H1 (cell line): ENCODE measurements around the gene MMP25. TPM values are rescaled to one million over a fixed set of nuclear protein-coding genes. Genes with fewer than 3 reads are reported as not detected.
A peak's percentile ranks its signal among the peaks of the same experiment; 100 is the strongest.

Experiments
- CTCF ChIA-PET: fragments of 300-600 bp; sonication (Branson Sonifier 250); formaldehyde crosslinking; loops from one replicate; lab custom pipeline; 2021; ENCODE audit not compliant: partially characterized antibody; lab: Charles Lee
- POLR2A ChIA-PET: fragments of 300-600 bp; sonication (Branson Sonifier 250); formaldehyde crosslinking; loops from one replicate; lab custom pipeline; 2021; ENCODE audit warnings: inconsistent platforms; ENCODE audit not compliant: partially characterized antibody; lab: Charles Lee
- DNase-seq, 2 experiments: peaks; one replicate each; pipeline versions ENCODE4 v3.0.0 to v3.0.0-alpha.2; 2010 to 2022; ENCODE audit warnings: low spot score in 2 of 2, low read depth in 1 of 2, mixed read lengths in 1 of 2
- FAIRE-seq: peaks from 2 replicates; lab custom pipeline; 2011; peaks lifted over from hg19 to GRCh38; lab: Jason Lieb, UNC
- H2AFZ ChIP-seq: 2 replicates; pipeline ENCODE4 v1.8.1; 2012; ENCODE audit warnings: low read length, inconsistent platforms
- H2AK5ac ChIP-seq: 2 replicates; pipeline ENCODE4 v1.6.1; 2013; ENCODE audit warnings: low read depth, low read length
- H2BK120ac ChIP-seq: replicated peaks from 2 replicates; pipeline ENCODE3; 2013; ENCODE audit warnings: low read depth, low read length, inconsistent platforms
- H2BK12ac ChIP-seq: 2 replicates; pipeline ENCODE4 v1.6.1; 2013; ENCODE audit warnings: low read depth, low read length
- H2BK15ac ChIP-seq: 2 replicates; pipeline ENCODE4 v1.6.1; 2013; ENCODE audit warnings: low read length
- H2BK20ac ChIP-seq: 2 replicates; pipeline ENCODE4 v1.6.1; 2013; ENCODE audit warnings: low read length
- H2BK5ac ChIP-seq: 2 replicates; pipeline ENCODE4 v1.6.1; 2013; ENCODE audit warnings: low read depth, low read length
- H3K14ac ChIP-seq: 2 replicates; pipeline ENCODE4 v1.6.1; 2013; ENCODE audit warnings: inconsistent platforms; ENCODE audit not compliant: insufficient read length
- H3K18ac ChIP-seq: 2 replicates; pipeline ENCODE4 v1.6.1; 2013; ENCODE audit warnings: low read length; ENCODE audit errors: extremely low read depth
- H3K23ac ChIP-seq: 2 replicates; pipeline ENCODE4 v1.6.1; 2013; ENCODE audit warnings: inconsistent platforms; ENCODE audit not compliant: insufficient read length
- H3K23me2 ChIP-seq: 2 replicates; pipeline ENCODE4 v1.6.1; 2013; ENCODE audit warnings: low read depth, low read length
- H3K27ac ChIP-seq: 2 replicates; pipeline ENCODE4 v1.6.1; 2011; ENCODE audit warnings: low read depth, low read length, inconsistent platforms
- H3K27me3 ChIP-seq, 4 experiments: replicated peaks in 1 of 4; 1 replicate in 1 of 4; 2 replicates in 3 of 4; pipeline versions ENCODE4 v1.6.1 to v1.8.1; 2011 to 2013; ENCODE audit warnings: low read length in 3 of 4, mild to moderate bottlenecking in 3 of 4, inconsistent platforms in 2 of 4, mixed read lengths in 2 of 4, moderate library complexity in 1 of 4; ENCODE audit not compliant: control insufficient read depth in 3 of 4, insufficient read depth in 3 of 4; ENCODE audit errors: extremely low read depth in 1 of 4
- H3K36me3 ChIP-seq, 4 experiments: 2 replicates each; pipeline versions ENCODE4 v1.6.1 to v1.8.1; 2011 to 2013; ENCODE audit warnings: mild to moderate bottlenecking in 4 of 4, low read length in 3 of 4, moderate library complexity in 2 of 4, control low read depth in 1 of 4, inconsistent platforms in 1 of 4; ENCODE audit not compliant: insufficient read depth in 4 of 4, control insufficient read depth in 2 of 4
- H3K4ac ChIP-seq: replicated peaks from 2 replicates; pipeline ENCODE3; 2013; ENCODE audit warnings: low read length, low read depth, mixed read lengths, inconsistent platforms; ENCODE audit not compliant: insufficient read length
- H3K4me1 ChIP-seq, 4 experiments: replicated peaks in 1 of 4; 1 replicate in 1 of 4; 2 replicates in 3 of 4; pipeline versions ENCODE4 v1.6.1 to v1.8.1; 2011 to 2013; ENCODE audit warnings: low read length in 3 of 4, inconsistent platforms in 2 of 4, mixed read lengths in 1 of 4; ENCODE audit not compliant: insufficient read depth in 4 of 4, control insufficient read depth in 3 of 4
- H3K4me2 ChIP-seq, 2 experiments: 2 replicates each; pipeline versions ENCODE4 v1.6.1 to v1.8.1; 2011 to 2013; ENCODE audit warnings: low read depth in 2 of 2, low read length in 2 of 2, control low read depth in 1 of 2, inconsistent platforms in 1 of 2, mild to moderate bottlenecking in 1 of 2; ENCODE audit not compliant: insufficient read depth in 1 of 2
- H3K4me3 ChIP-seq, 4 experiments: fragments of 200-600, 300-600 bp in 1 of 4; sonication (generic), shearing (Covaris generic), sonication (Bioruptor Twin) in 1 of 4; 2 replicates each; pipeline versions ENCODE4 v1.5.1 to v1.8.1; 2011 to 2016; ENCODE audit warnings: low read length in 4 of 4, low read depth in 3 of 4, control low read depth in 2 of 4, inconsistent platforms in 2 of 4, mild to moderate bottlenecking in 2 of 4, mixed read lengths in 1 of 4, moderate library complexity in 1 of 4; ENCODE audit not compliant: insufficient read depth in 2 of 4; ENCODE audit errors: extremely low read depth in 1 of 4
- H3K56ac ChIP-seq: replicated peaks from 2 replicates; pipeline ENCODE3; 2013; ENCODE audit warnings: low read depth, mild to moderate bottlenecking, mixed read lengths, low read length, inconsistent platforms; ENCODE audit not compliant: insufficient read length
- H3K79me1 ChIP-seq: 2 replicates; pipeline ENCODE4 v1.6.1; 2013; ENCODE audit warnings: low read depth, low read length, control low read depth
- H3K79me2 ChIP-seq, 2 experiments: 2 replicates each; pipeline versions ENCODE4 v1.6.1 to v1.8.1; 2012 to 2013; ENCODE audit warnings: low read length in 2 of 2, mild to moderate bottlenecking in 2 of 2, inconsistent platforms in 1 of 2; ENCODE audit not compliant: insufficient read depth in 2 of 2, control insufficient read depth in 1 of 2
- H3K9ac ChIP-seq, 4 experiments: replicated peaks in 1 of 4; 1 replicate in 1 of 4; 2 replicates in 3 of 4; pipeline versions ENCODE4 v1.6.1 to v1.8.1; 2011 to 2013; ENCODE audit warnings: low read depth in 3 of 4, low read length in 3 of 4, control low read depth in 2 of 4, mild to moderate bottlenecking in 2 of 4, moderate library complexity in 2 of 4, inconsistent platforms in 1 of 4; ENCODE audit errors: extremely low read depth in 1 of 4
- H3K9me3 ChIP-seq, 2 experiments: 2 replicates each; pipeline versions ENCODE4 v1.6.1 to v1.8.1; 2012 to 2013; ENCODE audit warnings: mild to moderate bottlenecking in 2 of 2, moderate library complexity in 2 of 2, control low read depth in 1 of 2, inconsistent platforms in 1 of 2, low read depth in 1 of 2, low read length in 1 of 2, mixed read lengths in 1 of 2; ENCODE audit not compliant: insufficient read depth in 2 of 2
- H4K20me1 ChIP-seq, 2 experiments: replicated peaks in 1 of 2; 2 replicates each; pipeline versions ENCODE3 to v1.8.1; 2011 to 2013; ENCODE audit warnings: inconsistent platforms in 2 of 2, low read length in 2 of 2, mild to moderate bottlenecking in 1 of 2; ENCODE audit not compliant: insufficient read depth in 2 of 2, control insufficient read depth in 1 of 2
- H4K5ac ChIP-seq: 2 replicates; pipeline ENCODE4 v1.6.1; 2013; ENCODE audit warnings: low read length, low read depth, mixed read lengths, inconsistent platforms; ENCODE audit not compliant: insufficient read length
- H4K8ac ChIP-seq: 2 replicates; pipeline ENCODE4 v1.8.0; 2013; ENCODE audit warnings: mild to moderate bottlenecking, moderate library complexity, low read length, inconsistent platforms; ENCODE audit not compliant: insufficient read depth; ENCODE audit errors: extremely low read depth
- H4K91ac ChIP-seq: replicated peaks from 2 replicates; pipeline ENCODE3; 2013; ENCODE audit warnings: low read length, mixed read lengths, inconsistent platforms; ENCODE audit not compliant: insufficient read length
- ASH2L ChIP-seq: fragments of 200-600, 300-600 bp; sonication (generic); IDR thresholded peaks from one replicate; pipeline ENCODE4 v1.7.1; 2017; ENCODE audit warnings: low read length
- E2F6 ChIP-seq: IDR thresholded peaks from 2 replicates; pipeline ENCODE4 v1.6.1; 2012; ENCODE audit warnings: inconsistent platforms
- SIN3A ChIP-seq, 2 experiments: IDR thresholded peaks in 1 of 2; conservative IDR thresholded peaks in 1 of 2; 2 replicates each; pipeline ENCODE4 v1.6.1; 2011 to 2012; ENCODE audit warnings: low read length in 2 of 2, improper control_type of control experiment in 1 of 2, low read depth in 1 of 2, mild to moderate bottlenecking in 1 of 2
- SP4 ChIP-seq: IDR thresholded peaks from 2 replicates; pipeline ENCODE4 v1.6.1; 2012; ENCODE audit warnings: low read length, inconsistent platforms
- SUZ12 ChIP-seq: fragments of 200-600 bp; sonication (generic); IDR thresholded peaks from 2 replicates; pipeline ENCODE4 v1.6.1; 2012; ENCODE audit warnings: mild to moderate bottlenecking, inconsistent platforms, low read length, moderate library complexity, mixed read lengths
- TAF1 ChIP-seq: IDR thresholded peaks from 2 replicates; pipeline ENCODE4 v1.6.1; 2011; ENCODE audit warnings: mild to moderate bottlenecking, low read depth, low read length
- WGBS, 2 experiments: shearing (Covaris generic) in 1 of 2; methylation state at CpG; one replicate each; pipeline versions ENCODE4 v1.1.6 to v1.1.7; 2013 to 2015; ENCODE audit warnings: low lambda C conversion rate in 2 of 2, mixed read lengths in 2 of 2, inconsistent platforms in 1 of 2, low coverage in 1 of 2, missing lambda C conversion rate in 1 of 2; ENCODE audit not compliant: insufficient replicate concordance in 2 of 2, insufficient coverage in 1 of 2, insufficient read length in 1 of 2; ENCODE audit errors: extremely low coverage in 1 of 2, missing lambda C conversion rate in 1 of 2; 5-methylcytosine and 5-hydroxymethylcytosine counted together
- polyA plus RNA-seq, 7 experiments: library from polyadenylated mRNA; depleted of rRNA in 3 of 7; stranded (reverse) in 5 of 7; unstranded in 2 of 7; fragments of >200 nt in 5 of 7; fragments of 200-250 nt in 2 of 7; gene quantifications; 1 replicate in 5 of 7; 2 replicates in 1 of 7; 4 replicates in 1 of 7; pipeline versions ENCODE4 v1.2.1 to v1.2.3, GENCODE V29; 2011 to 2013; ENCODE audit warnings: missing spikeins in 2 of 7, mixed read lengths in 2 of 7
- total RNA-seq: library from RNA; stranded (reverse); fragmentation: NEBNext Ultra II Directional; extraction: Animal tissue kit (Norgen Biotek cat#: 25700); gene quantifications from 2 replicates; pipeline ENCODE4 v1.2.1, GENCODE V29; 2021

MMP25 gene
- total and polyA plus RNA-seq, 2 of the 8 experiments (the other 6 are each of a cell fraction or from before 2014, with no cell fraction given), result 7.7 to 26.7 TPM

DNA sequence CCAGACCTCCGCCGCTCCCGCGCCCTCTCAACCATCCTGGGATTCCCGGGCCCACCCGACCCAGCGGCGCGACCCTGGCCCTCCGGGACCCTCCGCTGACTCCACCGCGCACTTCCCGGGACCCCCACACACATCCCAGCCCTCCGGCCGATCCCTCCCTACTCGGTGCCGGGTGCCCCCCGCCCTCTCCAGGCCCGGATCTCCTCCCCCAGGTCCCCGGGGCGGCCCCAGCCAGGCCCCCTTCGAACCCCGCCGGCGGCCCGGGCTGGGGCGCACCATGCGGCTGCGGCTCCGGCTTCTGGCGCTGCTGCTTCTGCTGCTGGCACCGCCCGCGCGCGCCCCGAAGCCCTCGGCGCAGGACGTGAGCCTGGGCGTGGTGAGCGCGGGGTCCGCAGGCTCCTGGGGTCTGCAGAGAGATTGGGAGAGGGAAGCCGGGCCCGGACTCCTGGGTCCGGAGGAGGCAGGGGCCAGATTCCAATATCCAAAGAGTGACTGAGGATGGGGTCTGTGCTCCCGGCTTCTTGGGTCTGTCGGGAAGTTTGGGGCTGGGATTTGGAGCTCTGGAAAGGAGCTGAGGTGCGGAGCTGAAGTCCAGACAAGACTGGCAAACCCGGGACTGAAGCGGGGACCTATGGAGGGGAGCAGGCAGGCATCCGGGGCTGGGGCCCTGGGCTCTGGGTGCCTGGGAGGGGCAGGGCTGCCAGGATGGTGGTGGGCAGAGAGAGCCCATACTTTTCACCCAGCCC lies 453 bp downstream of the MMP25 start:
- peak in 1 of 2 experiments; percentile 70; a peak in 1 of 4 replicates for TF ChIP-seq SIN3A (conservative IDR thresholded peaks at IDR 0.05 in 1 of 2, IDR thresholded peaks at IDR 0.05 in 1 of 2; ENCODE audit: low read depth in 1 of 2, low read length in 2 of 2)
- TF ChIP-seq ASH2L, result peak; percentile 9
- no peak for TF ChIP-seq SP4
- peak; percentile 20 for TF ChIP-seq E2F6
- TF ChIP-seq SUZ12, result no peak
- TF ChIP-seq TAF1, result peak; percentile 43; the same call in 1 of the 2 replicates
- TF ChIP-seq, all 59 proteins: peak for 4
- no peak overlapping the region for H2BK20ac ChIP-seq
- H3K18ac ChIP-seq, result peak overlapping the region; percentile 48
- H3K56ac ChIP-seq, result peak overlapping the region; percentile 16
- H3K23me2 ChIP-seq, result peaks cover 6% of the 10 kb centered on the region; the same call in 1 of the 2 replicates
- no peak overlapping the region for H3K23ac ChIP-seq
- H2BK5ac ChIP-seq, result no peak overlapping the region; the same call in 1 of the 2 replicates
- H3K27me3 ChIP-seq, result peaks cover 0 to 8% (median 3%) of the 10 kb centered on the region in 4 experiments; a peak in 6 of 7 replicates
- no peak overlapping the region for H2AFZ ChIP-seq
- peak in 1 of 2 experiments; percentile 84 for DNase-seq
- no peak overlapping the region for H2BK15ac ChIP-seq
- no peak overlapping the region for H2BK12ac ChIP-seq
- H3K36me3 ChIP-seq, result no peaks in the 10 kb centered on the region
- H3K14ac ChIP-seq, result no peak overlapping the region
- WGBS, 2 experiments, result 3% methylated on average over 27 of the region's 54 CpGs; no CpG with 5 or more reads in 1 of the 2 experiments
- peaks cover 0 to 16% of the 10 kb centered on the region in 2 experiments for H4K20me1 ChIP-seq
- H3K4me3 ChIP-seq, result peak overlapping the region; percentile 66 to 89 (median 80)
- peaks cover 0 to 5% of the 10 kb centered on the region in 2 experiments; a peak in 1 of 4 replicates for H3K79me2 ChIP-seq
- ChIA-PET POLR2A (interaction anchor here (0.8 to 6.1 kb wide), 24 partner anchors 9 to 143 kb away, joined by 3 to 94 read pairs (median 6); partner anchors contain the start of genes CLDN6, HCFC1R1, IL32 and PAQR4), CTCF (interaction anchor here (0.6 to 7.4 kb wide), 12 partner anchors 8 to 1355 kb away, joined by 3 to 117 read pairs (median 6); partner anchors contain the start of genes ZNF213 and ZSCAN10)
- H3K4me2 ChIP-seq, result peak overlapping the region; percentile 79 to 84
- FAIRE-seq, result no peak
- H3K79me1 ChIP-seq, result no peaks in the 10 kb centered on the region
- no peak overlapping the region for H3K27ac ChIP-seq
- H2AK5ac ChIP-seq, result no peak overlapping the region
- no peak overlapping the region for H2BK120ac ChIP-seq
- H4K91ac ChIP-seq, result peak overlapping the region; percentile 54
- H3K4me1 ChIP-seq, result peaks cover 0 to 3% (median 0%) of the 10 kb centered on the region in 4 experiments; a peak in 3 of 7 replicates
- peak overlapping the region in 3 of 4 experiments; percentile 5 to 57 (median 31); a peak in 2 of 7 replicates for H3K9ac ChIP-seq
- peak overlapping the region; percentile 79; the same call in 1 of the 2 replicates for H4K8ac ChIP-seq
- peak overlapping the region; percentile 97 for H4K5ac ChIP-seq
- H3K4ac ChIP-seq, result no peak overlapping the region
- H3K9me3 ChIP-seq, result no peaks in the 10 kb centered on the region
